T-helper 1 cell (primary cell): Measurements from ENCODE around the gene GPRIN1.
"Not testable (repeated sequence)": the region's sequence is repeated elsewhere in the genome, so short reads cannot be mapped to it uniquely, and the experiment has no call there.

Source experiments
- DNase-seq, 5 donors: peaks; one replicate each; pipeline ENCODE4 v3.0.0-alpha.2; 2012 to 2020

The GPRIN1 gene

DNA sequence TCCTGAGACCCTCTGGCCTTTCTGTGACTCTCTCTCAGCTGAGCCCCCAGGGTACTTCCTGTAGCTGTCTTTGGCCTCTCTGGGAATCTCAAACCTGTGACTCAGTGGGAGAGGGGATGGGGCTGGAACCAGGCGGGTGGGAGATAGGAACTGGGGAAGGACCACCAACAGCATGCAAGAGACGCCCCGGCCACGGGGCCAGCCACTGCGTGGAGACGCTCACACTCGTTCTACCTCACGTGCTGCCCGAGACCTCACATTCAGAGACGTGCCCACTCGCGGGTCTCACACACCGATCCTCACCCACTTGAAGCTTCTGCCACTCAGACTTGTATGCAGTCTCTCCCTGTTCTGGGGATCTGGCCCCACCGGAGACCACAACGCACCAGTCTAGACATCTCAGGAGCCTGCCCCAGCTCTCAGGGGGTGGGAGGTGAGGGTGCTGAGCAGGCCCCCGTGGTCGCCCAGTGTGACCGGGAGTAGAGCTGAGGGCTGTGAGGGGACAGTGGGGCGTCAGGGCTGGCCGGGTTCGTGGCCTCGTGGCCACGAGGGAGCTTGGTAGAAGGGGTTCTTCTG, 13.8 kb downstream of the GPRIN1 start:
- no peak for DNase-seq

DNA sequence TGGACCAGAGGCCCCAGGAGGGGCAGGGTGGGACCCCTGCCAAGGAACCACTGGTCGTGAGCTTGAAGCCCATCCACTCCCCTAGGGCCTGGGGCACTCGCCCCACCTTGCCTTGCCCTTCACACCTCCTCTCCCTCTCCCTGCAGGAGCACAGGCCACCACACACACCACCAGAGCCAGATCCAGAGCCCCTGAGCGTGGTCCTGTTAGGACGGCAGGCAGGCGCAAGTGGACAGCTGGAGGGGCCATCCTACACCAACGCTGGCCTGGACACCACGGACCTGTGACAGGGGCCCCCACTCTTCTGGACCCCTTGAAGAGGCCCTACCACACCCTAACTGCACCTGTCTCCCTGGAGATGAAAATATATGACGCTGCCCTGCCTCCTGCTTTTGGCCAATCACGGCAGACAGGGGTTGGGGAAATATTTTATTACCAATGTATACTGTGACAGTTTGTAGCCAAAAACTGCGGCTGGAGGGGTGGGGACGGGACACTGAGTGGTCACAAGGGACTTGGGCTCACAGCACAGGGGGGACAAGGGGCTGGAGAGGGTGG, 14.5 kb downstream of the GPRIN1 start:
- no peak for DNase-seq

DNA sequence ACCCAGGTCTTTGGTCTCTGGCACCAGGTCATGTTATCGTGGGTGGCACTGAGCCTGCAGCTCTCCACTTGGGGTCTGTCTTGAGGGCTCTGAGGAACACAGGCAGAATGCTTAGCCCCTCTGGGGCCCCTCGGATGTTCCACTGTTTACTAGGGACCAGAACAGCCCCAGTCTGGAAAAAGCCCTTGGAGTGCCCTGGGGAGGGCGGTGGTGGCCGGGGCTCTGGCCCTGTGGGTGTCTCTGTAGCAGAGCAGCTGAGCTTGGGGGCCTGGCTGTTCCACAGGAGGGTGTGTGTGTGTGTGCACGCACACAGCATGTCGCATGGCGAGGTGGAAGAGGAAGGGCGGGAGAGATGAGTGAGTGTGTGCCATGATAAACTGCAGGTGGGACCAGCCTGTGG, 15.4 kb downstream of the GPRIN1 start:
- no peak for DNase-seq

DNA sequence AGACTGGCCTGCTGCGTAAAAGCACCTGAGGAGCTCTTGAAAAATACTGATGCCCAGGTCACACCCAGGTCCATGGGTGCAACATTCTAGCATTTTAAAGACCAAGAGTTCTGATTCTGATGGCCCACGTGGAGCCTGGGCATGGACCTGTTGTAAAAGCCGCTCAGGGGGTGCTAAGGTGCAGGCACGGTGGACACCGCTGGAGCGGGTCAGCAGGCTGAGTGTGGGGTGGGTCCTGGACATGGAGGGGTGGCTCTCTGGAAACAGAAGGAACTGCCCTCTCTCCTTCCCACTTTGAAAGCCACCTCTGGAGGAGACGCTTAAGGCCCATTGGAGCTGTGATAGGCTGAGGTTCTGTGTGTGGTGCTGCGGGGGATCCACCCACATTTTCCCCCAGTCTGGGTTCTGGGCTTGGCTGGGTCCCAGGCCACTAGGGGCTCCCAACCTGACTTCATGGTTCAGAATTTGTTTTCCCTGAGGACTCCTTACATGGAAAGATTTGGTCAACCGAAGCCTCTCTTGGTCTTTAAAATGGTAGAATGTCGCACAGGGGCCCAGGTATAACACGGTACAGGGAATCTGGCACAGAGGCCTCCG, 16.6 kb downstream of the GPRIN1 start:
- no peak for DNase-seq

DNA sequence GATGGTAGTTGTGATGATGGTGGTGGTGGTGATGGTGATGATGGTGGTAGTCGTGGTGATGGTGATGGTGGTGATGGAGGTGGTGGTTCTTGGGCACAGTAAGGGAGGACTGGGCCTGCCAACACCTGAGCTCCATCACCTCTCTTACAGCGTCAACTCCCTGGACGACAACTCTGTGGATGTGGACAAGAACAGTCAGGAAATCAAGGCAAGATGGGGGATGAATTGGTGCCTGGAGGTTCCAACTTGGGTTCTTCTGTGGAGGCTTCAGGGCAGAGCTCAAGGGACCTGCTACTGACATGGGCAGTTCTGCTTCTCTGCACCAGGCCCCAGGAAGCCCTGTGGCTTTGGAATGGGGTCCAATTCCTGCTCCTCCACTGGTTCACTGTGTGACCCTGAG, 17.4 kb downstream of the GPRIN1 start:
- DNase-seq, result no peak

DNA sequence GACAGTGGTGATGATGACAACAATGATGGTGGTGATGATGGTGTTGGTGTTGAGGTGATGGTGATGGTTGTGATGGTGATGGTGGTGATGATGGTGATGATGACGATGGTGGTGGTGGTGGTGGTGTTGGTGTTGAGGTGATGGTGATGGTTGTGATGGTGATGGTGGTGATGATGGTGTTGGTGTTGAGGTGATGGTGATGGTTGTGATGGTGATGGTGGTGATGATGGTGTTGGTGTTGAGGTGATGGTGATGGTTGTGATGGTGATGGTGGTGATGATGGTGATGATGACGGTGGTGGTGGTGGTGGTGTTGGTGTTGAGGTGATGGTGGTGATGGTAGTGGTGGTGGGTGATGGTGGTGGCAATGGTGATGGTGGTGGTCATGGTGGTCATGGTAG, 18.3 kb downstream of the GPRIN1 start:
- not testable (repeated sequence) for DNase-seq

DNA sequence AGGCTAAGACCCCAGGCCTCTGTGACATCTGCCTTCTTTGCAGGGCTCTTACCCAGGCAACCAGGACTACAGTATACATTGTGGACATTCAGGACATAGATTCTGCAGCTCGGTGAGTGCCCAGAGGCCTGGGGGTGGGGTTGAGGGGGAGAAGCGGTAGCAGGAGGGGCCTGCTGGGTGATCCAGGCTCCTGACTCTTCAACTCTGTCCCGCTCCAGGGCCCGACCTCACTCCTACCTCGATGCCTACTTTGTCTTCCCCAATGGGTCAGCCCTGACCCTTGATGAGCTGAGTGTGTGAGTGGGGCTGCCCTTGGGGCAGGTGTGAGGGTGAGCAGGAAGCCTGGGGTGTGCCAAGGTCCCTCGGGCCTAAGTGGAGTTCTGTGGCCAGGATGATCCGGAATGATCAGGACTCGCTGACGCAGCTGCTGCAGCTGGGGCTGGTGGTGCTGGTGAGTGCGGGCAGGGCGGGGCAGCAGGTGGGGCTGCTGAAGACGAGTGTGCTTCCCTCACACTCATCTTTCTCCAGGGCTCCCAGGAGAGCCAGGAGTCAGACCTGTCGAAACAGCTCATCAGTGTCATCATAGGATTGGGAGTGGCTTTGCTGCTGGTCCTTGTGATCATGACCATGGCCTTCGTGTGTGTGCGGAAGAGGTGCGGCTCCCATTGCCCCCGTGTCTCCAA, 19.8 kb downstream of the GPRIN1 start:
- DNase-seq, result no peak

DNA sequence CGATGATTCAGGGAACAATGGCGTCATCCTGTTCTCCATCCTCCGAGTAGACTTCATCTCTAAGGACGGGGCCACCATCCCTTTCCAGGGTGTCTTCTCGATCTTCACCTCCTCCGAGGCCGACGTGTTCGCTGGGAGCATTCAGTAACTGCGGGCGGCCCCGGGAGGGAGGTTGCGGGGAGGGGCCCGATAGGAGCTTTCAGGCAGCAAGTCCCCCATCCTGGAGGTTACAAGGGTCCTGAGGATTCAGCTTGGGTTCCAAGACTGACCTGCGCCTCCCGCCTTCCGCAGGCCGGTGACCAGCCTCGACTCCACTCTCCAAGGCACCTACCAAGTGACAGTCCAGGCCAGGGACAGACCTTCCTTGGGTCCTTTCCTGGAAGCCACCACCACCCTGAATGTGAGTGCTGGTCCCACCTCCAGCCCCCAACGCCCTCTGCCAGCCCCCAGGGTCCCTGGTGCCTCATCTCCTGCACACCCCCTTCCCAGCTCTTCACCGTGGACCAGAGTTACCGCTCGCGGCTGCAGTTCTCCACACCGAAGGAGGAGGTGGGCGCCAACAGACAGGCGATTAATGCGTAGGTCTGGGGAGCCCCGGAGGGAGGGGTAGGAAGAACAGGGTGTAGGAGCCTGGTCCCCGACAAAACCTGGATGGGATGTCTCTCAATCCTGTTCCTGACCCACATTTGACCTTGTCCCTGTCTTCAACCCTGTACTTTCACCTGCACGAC, 20.8 kb downstream of the GPRIN1 start:
- DNase-seq, result no peak

DNA sequence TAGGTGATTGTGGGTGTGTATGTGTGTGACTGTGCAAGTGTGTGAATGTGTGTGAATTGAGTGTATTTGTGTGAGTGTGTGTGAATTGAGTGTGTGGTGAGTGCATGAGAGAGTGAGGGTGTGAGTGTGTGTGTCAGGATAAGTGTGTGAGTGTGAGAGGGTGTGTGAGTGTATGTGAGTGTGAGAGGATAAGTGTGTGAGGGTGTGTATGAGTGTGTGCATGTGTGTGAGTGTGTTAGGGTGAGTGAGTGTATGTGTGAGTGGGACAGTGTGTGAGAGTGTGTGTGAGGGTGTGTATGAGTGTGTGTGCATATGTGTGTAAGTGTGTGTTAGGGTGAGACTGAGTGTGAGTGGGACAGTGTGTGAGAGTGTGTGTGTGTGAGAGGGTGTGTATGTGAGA, 21.7 kb downstream of the GPRIN1 start:
- no peak for DNase-seq

DNA sequence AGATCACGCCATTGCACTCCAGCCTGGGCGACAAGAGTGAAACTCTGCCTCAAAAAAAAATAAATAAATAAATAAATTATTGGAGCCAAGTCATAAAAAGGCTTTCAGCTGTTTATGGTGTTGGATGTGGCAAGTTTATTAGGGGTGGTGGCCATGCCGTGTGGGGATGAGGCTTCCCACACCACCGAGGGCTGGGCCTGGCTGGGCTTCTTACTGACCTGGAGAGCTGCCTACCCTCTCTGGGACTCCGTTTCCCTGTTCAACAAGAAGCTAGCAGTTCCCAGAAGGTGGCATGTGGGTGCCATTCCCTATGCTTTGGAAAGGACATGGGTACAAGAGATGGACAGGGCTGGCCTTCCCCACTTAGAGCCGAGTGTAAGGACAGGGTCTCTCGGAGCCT, 22.6 kb downstream of the GPRIN1 start:
- DNase-seq, result no peak

DNA sequence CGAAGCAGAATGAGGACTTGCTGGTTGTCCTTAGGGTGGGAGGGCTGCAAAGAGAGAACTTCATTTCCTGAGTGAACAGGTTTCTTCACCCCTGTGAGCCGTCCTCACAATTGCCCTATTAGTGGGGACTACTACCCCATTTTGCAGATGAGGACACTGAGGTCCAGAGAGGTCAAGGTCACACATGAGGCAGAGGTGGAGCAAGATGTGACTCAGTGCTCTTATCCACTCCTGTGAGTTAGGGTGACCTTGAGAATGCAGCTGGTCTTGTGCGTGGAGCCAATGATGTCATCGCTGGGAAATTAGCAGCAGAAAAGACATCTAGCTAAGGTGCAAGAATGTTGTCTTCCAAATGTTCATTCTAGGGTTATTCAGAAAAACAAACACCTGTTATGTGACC, 26.9 kb downstream of the GPRIN1 start:
- DNase-seq, result no peak

DNA sequence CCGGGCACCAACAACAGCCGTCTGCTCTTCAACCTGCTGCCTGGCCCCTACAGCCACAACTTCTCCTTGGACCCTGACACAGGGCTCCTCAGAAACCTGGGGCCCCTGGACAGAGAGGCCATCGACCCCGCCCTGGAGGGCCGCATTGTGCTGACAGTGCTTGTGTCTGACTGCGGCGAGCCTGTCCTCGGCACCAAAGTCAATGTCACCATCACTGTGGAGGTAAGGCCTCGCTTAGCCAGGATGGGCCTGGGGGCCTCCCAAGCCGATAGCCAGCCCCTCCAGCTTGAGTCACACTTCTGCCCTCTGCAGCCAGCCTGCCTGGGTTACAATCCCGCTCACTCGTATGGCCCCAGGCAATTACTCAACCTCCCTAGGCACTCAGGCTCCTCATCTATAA, 28.6 kb downstream of the GPRIN1 start:
- DNase-seq, result no peak

DNA sequence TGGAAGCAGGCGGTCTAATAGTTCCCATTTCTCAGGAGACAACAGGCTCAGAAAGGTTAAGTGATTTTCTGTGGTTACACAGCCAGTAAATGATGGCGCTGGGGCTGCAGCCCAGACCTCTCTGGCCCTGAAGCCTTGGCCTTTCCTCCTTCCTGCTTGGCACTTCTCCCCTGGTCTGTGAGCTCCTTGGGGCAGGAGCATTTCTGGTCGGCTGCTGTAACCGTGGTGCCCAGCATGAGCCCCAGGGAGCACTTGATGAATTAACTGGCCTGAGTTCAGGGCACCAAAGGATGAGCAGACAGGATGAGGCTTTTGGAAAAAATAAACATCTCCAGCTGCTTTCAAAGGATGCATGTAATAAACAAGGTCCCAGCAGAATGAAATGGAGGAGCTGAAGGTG, 30.6 kb downstream of the GPRIN1 start:
- no peak for DNase-seq

DNA sequence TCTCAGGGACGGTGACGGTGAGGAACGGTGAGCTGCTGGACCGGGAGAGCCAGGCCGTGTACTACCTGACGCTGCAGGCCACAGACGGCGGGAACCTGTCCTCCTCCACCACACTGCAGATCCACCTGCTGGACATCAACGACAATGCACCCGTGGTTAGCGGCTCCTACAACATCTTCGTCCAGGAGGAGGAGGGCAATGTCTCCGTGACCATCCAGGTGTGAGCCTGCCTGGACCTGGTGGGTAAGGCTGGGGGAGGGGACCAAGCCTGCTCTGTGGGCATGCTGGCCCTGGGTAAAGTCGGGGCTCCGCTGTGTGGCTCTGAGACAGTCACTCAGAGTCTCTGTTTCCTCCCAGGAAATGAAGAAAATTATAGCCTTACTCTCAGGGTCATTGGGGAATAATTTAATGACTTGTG, 31.6 kb downstream of the GPRIN1 start:
- peak in 3 of 5 donors; percentile 30 to 47 (median 32) for DNase-seq

DNA sequence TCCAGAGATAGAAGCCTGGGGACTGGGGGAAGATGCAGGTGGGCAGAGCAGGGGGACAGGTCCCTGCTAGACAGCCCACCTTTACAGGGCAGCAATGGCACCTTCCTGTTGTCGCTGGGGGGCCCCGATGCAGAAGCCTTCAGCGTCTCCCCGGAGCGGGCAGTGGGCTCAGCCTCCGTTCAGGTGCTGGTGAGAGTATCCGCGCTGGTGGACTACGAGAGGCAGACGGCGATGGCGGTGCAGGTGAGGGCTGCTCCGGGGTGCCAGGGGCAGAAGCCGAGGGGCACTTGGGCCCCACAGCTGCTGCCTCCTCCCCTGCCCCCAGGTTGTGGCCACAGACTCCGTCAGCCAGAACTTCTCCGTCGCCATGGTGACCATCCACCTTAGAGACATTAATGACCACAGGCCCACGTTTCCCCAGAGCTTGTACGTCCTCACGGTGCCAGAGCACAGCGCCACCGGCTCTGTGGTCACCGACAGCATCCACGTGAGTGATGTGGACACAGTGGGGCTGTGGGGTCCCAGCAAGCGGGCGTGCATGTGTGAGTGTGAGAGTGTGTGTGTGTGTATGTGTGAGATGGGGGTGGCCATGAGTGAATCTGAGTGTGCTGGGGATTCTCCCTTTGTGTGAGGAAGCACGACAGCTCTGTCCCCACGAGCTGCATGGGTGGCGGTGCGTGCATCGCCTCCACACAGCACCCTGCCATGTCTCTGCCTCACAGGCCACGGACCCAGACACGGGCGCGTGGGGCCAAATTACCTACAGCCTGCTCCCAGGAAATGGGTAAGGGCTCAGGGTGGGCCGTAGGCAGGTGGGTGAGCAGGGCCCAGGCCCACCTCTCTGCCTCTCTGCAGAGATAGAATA, 32.4 kb downstream of the GPRIN1 start:
- no peak for DNase-seq

DNA sequence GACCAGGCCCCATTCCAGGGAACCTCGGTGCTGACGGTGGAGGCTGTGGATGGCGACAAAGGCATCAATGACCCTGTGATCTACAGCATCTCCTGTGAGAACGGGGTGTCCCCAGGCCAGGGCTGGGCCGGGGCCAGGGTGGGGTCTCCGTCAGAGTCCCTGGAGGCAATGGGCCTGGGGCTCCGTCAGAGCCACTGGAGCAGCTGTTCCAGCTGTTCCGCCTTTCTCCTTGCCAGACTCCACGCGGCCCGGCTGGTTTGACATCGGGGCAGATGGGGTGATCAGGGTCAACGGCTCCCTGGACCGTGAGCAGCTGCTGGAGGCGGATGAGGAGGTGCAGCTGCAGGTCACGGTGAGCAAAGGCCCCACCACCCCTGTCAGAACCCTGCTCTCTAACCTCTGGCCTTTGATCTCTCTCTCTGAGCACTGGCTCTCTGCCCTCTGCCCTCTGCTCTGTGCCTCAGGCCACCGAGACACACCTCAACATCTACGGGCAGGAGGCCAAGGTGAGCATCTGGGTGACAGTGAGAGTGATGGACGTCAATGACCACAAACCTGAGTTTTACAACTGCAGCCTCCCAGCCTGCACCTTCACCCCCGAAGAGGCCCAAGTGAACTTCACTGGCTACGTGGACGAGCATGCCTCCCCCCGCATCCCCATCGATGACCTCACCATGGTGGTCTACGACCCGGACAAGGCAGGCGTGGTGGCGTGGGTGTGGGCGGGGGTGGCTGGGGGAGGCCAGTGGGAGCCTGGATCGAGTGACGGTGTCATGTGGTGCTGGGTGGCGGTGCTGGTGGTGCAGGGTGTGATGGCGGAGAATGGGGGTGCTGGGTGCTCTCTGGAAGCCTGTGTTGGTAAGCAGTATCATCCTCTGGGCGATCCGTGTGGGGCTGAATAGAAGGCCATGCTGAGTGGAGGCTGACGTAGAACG, 34.2 kb downstream of the GPRIN1 start:
- no peak for DNase-seq

DNA sequence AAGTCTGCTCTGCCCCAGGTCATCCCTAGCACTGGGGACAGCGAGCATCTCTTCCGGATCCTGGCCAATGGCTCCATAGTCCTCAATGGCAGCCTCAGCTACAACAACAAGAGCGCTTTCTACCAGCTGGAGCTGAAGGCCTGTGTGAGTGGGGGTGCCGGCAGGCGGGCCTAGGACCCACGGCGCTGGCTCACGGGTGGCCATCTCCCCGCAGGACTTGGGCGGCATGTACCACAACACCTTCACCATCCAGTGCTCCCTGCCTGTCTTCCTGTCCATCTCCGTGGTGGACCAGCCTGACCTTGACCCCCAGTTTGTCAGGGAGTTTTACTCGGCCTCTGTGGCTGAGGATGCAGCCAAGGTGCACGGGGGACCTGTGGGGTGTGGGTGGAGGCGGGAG, 34.9 kb downstream of the GPRIN1 start:
- no peak for DNase-seq

DNA sequence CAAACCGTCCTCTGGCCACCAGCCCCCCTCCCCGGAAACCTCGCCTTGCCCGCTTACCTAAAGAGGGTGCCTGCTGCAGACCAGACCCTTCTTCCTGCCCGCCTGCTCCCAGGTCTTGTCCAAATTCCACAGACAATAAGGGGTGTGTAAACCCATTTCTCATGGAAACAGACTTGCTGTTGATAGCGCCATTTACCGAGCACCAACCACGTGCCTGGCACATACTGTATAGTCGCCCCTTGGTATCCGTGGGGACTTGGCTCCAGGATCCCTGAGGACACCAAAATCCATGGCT, 35.7 kb downstream of the GPRIN1 start:
- no peak for DNase-seq

DNA sequence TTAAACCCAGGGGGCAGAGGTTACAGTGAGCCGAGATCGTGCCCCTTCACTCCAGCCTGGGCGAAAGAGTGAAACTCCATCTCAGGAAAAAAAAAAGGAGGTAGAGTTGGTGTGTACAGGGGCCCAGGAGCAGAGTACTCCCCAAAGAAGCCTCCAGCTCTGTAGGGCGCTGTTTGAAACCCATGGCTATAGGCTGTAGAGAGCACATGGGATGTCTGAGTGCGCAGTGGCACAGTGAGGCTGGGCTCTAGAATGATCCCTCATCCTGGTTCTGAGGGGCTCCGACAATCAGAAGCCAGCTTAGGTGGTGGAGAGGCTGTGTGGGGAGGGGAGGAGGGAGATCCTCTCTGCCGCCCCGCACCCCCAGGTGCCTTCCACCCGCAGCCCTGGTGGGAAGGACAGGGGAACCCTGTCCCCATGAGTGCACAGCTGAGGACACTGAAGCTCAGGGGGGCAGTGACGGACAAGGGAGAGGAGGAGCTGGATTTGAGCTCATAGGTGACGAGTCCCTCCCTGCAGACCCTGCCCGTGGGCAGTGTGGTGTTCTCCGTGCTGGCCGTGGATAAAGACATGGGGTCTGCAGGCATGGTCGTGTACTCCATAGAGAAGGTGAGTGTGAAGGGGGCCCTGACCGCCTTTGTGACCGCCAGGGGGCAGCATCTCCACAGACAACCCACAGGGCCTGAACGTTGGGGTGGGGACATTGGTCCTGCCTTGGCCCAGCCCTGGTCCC, 36.2 kb downstream of the GPRIN1 start:
- DNase-seq, result peak; percentile 46 to 75 (median 58)

DNA sequence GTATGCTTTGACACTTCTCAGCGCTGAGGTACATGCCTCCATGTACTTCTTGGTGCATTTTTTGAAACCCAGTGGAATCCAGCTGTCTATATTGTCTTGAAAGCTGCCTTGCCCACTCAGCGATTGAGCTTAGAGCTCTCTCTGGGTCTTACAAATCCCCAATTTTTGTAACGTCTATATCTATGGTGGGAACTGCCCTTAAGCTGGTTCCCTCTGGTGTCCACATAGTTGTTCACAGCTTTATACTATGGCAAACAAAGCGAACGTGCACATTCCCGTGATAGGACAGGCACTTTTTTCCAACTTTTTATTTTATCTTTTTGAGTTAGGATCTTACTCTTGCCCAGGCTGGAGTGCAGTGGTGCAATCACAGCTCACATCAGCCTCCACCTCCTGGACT, 39.9 kb downstream of the GPRIN1 start:
- DNase-seq, result no peak

DNA sequence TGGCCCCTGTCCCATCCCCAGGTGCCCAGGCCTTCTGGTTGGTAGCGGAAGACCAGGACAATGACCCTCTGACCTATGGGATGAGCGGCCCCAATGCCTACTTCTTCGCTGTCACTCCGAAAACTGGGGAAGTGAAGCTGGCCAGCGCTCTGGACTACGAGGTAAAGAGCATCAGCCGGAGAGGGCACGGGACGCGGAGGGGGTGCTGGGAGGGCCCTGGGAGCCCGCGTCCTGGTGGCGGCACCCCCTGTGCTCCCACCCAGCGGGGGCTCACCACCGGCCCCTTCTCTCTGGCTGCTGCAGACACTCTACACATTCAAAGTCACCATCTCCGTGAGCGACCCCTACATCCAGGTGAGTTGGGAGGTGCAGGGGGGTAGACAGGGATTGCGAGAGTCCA, 41.3 kb downstream of the GPRIN1 start:
- DNase-seq, result no peak
